ENCODE measurements around the gene LAPTM5. TPM values are rescaled to one million over a fixed set of nuclear protein-coding genes. Genes with fewer than 3 reads are reported as not detected.
A peak's percentile ranks its signal among the peaks of the same experiment; 100 is the strongest.

The LAPTM5 gene
- total and polyA plus RNA-seq, 2 donors: 88.6 to 364 TPM

- Histone ChIP-seq H3K4me1 (ENCODE audit: control insufficient read depth in 2 of 2, insufficient read depth in 2 of 2, low read length in 2 of 2) (peaks cover 57 to 96% of the 10 kb centered on the region in 2 donors), H3K36me3 (ENCODE audit: control insufficient read depth in 2 of 2, insufficient read depth in 2 of 2, low read length in 1 of 2) (peaks cover 8 to 9% of the 10 kb centered on the region in 2 donors), H3K4me3 (ENCODE audit: low read length in 2 of 2) (peak overlapping the region; percentile 61 to 87), H3K9me3 (ENCODE audit: control insufficient read depth in 2 of 2, insufficient read depth in 1 of 2, low read length in 1 of 2) (no peaks in the 10 kb centered on the region), H3K27me3 (ENCODE audit: control insufficient read depth in 2 of 2, insufficient read depth in 1 of 2, low read length in 1 of 2) (no peaks in the 10 kb centered on the region), H3K27ac (ENCODE audit: low read depth in 1 of 2, low read length in 1 of 2) (peak overlapping the region; percentile 93 to 95)
- DNase-seq (ENCODE audit: low read depth in 6 of 9, low spot score in 9 of 9): no peak
- WGBS: 82% methylated on average over 6 of the region's 6 CpGs
Measured at GRCh38 chr1:30755334-30755733, 2.2 kb downstream of the LAPTM5 start.

GRCh38 chr1:30754684-30755171 lies 2.8 kb downstream of the LAPTM5 start:
- peaks cover 8 to 10% of the 10 kb centered on the region in 2 donors for H3K36me3 ChIP-seq (ENCODE audit: control insufficient read depth in 2 of 2, insufficient read depth in 2 of 2, low read length in 1 of 2)
- peak overlapping the region; percentile 61 to 87 for H3K4me3 ChIP-seq (ENCODE audit: low read length in 2 of 2)
- no peaks in the 10 kb centered on the region for H3K9me3 ChIP-seq (ENCODE audit: control insufficient read depth in 2 of 2, insufficient read depth in 1 of 2, low read length in 1 of 2)
- no peaks in the 10 kb centered on the region for H3K27me3 ChIP-seq (ENCODE audit: control insufficient read depth in 2 of 2, insufficient read depth in 1 of 2, low read length in 1 of 2)
- DNase-seq (ENCODE audit: low read depth in 6 of 9, low spot score in 9 of 9): no peak
- WGBS: 83% methylated on average over 9 of the region's 9 CpGs
- peaks cover 57 to 96% of the 10 kb centered on the region in 2 donors for H3K4me1 ChIP-seq (ENCODE audit: control insufficient read depth in 2 of 2, insufficient read depth in 2 of 2, low read length in 2 of 2)
- H3K27ac ChIP-seq (ENCODE audit: low read depth in 1 of 2, low read length in 1 of 2): peak overlapping the region; percentile 2 to 95

GRCh38 chr1:30753660-30754123 lies 3.9 kb downstream of the LAPTM5 start:
- Histone ChIP-seq H3K27ac (ENCODE audit: low read depth in 1 of 2, low read length in 1 of 2) (peak overlapping the region; percentile 61 to 86), H3K4me1 (ENCODE audit: control insufficient read depth in 2 of 2, insufficient read depth in 2 of 2, low read length in 2 of 2) (peaks cover 58 to 96% of the 10 kb centered on the region in 2 donors), H3K4me3 (ENCODE audit: low read length in 2 of 2) (peak overlapping the region in 1 of 2 donors; percentile 18), H3K36me3 (ENCODE audit: control insufficient read depth in 2 of 2, insufficient read depth in 2 of 2, low read length in 1 of 2) (peaks cover 10 to 18% of the 10 kb centered on the region in 2 donors), H3K9me3 (ENCODE audit: control insufficient read depth in 2 of 2, insufficient read depth in 1 of 2, low read length in 1 of 2) (no peaks in the 10 kb centered on the region), H3K27me3 (ENCODE audit: control insufficient read depth in 2 of 2, insufficient read depth in 1 of 2, low read length in 1 of 2) (no peaks in the 10 kb centered on the region)
- WGBS: 57% methylated on average over 13 of the region's 13 CpGs
- DNase-seq (ENCODE audit: low read depth in 6 of 9, low spot score in 9 of 9): no peak

- Histone ChIP-seq H3K9me3 (ENCODE audit: control insufficient read depth in 2 of 2, insufficient read depth in 1 of 2, low read length in 1 of 2) (no peaks in the 10 kb centered on the region), H3K4me1 (ENCODE audit: control insufficient read depth in 2 of 2, insufficient read depth in 2 of 2, low read length in 2 of 2) (peaks cover 55 to 96% of the 10 kb centered on the region in 2 donors), H3K36me3 (ENCODE audit: control insufficient read depth in 2 of 2, insufficient read depth in 2 of 2, low read length in 1 of 2) (peaks cover 11 to 22% of the 10 kb centered on the region in 2 donors), H3K27ac (ENCODE audit: low read depth in 1 of 2, low read length in 1 of 2) (peak overlapping the region; percentile 20 to 33), H3K27me3 (ENCODE audit: control insufficient read depth in 2 of 2, insufficient read depth in 1 of 2, low read length in 1 of 2) (no peaks in the 10 kb centered on the region), H3K4me3 (ENCODE audit: low read length in 2 of 2) (peak overlapping the region in 1 of 2 donors; percentile 18)
- WGBS: 74% methylated on average over 3 of the region's 3 CpGs
- DNase-seq (ENCODE audit: low read depth in 6 of 9, low spot score in 9 of 9): no peak
Measured at GRCh38 chr1:30753118-30753517, 4.5 kb downstream of the LAPTM5 start.

- DNase-seq (ENCODE audit: low read depth in 6 of 9, low spot score in 9 of 9): no peak
- H3K4me3 ChIP-seq (ENCODE audit: low read length in 2 of 2): no peak overlapping the region
- no peak overlapping the region for H3K27ac ChIP-seq (ENCODE audit: low read depth in 1 of 2, low read length in 1 of 2)
Measured at GRCh38 chr1:30752651-30752908, 5.0 kb downstream of the LAPTM5 start.

GRCh38 chr1:30751830-30752650 lies 5.5 kb downstream of the LAPTM5 start:
- Histone ChIP-seq H3K27ac (ENCODE audit: low read depth in 1 of 2, low read length in 1 of 2) (peak overlapping the region; percentile 36 to 86), H3K27me3 (ENCODE audit: control insufficient read depth in 2 of 2, insufficient read depth in 1 of 2, low read length in 1 of 2) (no peaks in the 10 kb centered on the region), H3K36me3 (ENCODE audit: control insufficient read depth in 2 of 2, insufficient read depth in 2 of 2, low read length in 1 of 2) (peaks cover 11 to 30% of the 10 kb centered on the region in 2 donors), H3K4me1 (ENCODE audit: control insufficient read depth in 2 of 2, insufficient read depth in 2 of 2, low read length in 2 of 2) (peaks cover 62 to 98% of the 10 kb centered on the region in 2 donors), H3K9me3 (ENCODE audit: control insufficient read depth in 2 of 2, insufficient read depth in 1 of 2, low read length in 1 of 2) (no peaks in the 10 kb centered on the region), H3K4me3 (ENCODE audit: low read length in 2 of 2) (no peak overlapping the region)
- WGBS: 90% methylated on average over 8 of the region's 8 CpGs
- DNase-seq (ENCODE audit: low read depth in 6 of 9, low spot score in 9 of 9): no peak

More at GRCh38 chr1:30752651-30752908, 5.0 kb downstream of the LAPTM5 start:
- H3K4me1 ChIP-seq (ENCODE audit: control insufficient read depth in 2 of 2, insufficient read depth in 2 of 2, low read length in 2 of 2): peaks cover 57 to 97% of the 10 kb centered on the region in 2 donors
- H3K27me3 ChIP-seq (ENCODE audit: control insufficient read depth in 2 of 2, insufficient read depth in 1 of 2, low read length in 1 of 2): no peaks in the 10 kb centered on the region
- H3K36me3 ChIP-seq (ENCODE audit: control insufficient read depth in 2 of 2, insufficient read depth in 2 of 2, low read length in 1 of 2): peaks cover 11 to 27% of the 10 kb centered on the region in 2 donors
- whole genome bisulfite sequencing: 88% methylated on average over 9 of the region's 9 CpGs
- no peaks in the 10 kb centered on the region for H3K9me3 ChIP-seq (ENCODE audit: control insufficient read depth in 2 of 2, insufficient read depth in 1 of 2, low read length in 1 of 2)

- Histone ChIP-seq H3K27ac (ENCODE audit: low read depth in 1 of 2, low read length in 1 of 2) (peak overlapping the region; percentile 79 to 86), H3K36me3 (ENCODE audit: control insufficient read depth in 2 of 2, insufficient read depth in 2 of 2, low read length in 1 of 2) (peaks cover 11 to 30% of the 10 kb centered on the region in 2 donors), H3K4me3 (ENCODE audit: low read length in 2 of 2) (no peak overlapping the region), H3K9me3 (ENCODE audit: control insufficient read depth in 2 of 2, insufficient read depth in 1 of 2, low read length in 1 of 2) (no peaks in the 10 kb centered on the region), H3K27me3 (ENCODE audit: control insufficient read depth in 2 of 2, insufficient read depth in 1 of 2, low read length in 1 of 2) (no peaks in the 10 kb centered on the region), H3K4me1 (ENCODE audit: control insufficient read depth in 2 of 2, insufficient read depth in 2 of 2, low read length in 2 of 2) (peaks cover 74 to 98% of the 10 kb centered on the region in 2 donors)
- peak in 1 of 9 donors; percentile 52 for DNase-seq (ENCODE audit: low read depth in 6 of 9, low spot score in 9 of 9)
- WGBS: 63% methylated on average over 10 of the region's 10 CpGs
Measured at GRCh38 chr1:30750731-30751291, 6.8 kb downstream of the LAPTM5 start.

GRCh38 chr1:30749691-30750583 lies 7.6 kb downstream of the LAPTM5 start:
- Histone ChIP-seq H3K9me3 (ENCODE audit: control insufficient read depth in 2 of 2, insufficient read depth in 1 of 2, low read length in 1 of 2) (no peaks in the 10 kb centered on the region), H3K27me3 (ENCODE audit: control insufficient read depth in 2 of 2, insufficient read depth in 1 of 2, low read length in 1 of 2) (no peaks in the 10 kb centered on the region), H3K4me1 (ENCODE audit: control insufficient read depth in 2 of 2, insufficient read depth in 2 of 2, low read length in 2 of 2) (peaks cover 75 to 98% of the 10 kb centered on the region in 2 donors), H3K27ac (ENCODE audit: low read depth in 1 of 2, low read length in 1 of 2) (peak overlapping the region; percentile 79 to 86), H3K36me3 (ENCODE audit: control insufficient read depth in 2 of 2, insufficient read depth in 2 of 2, low read length in 1 of 2) (peaks cover 11 to 30% of the 10 kb centered on the region in 2 donors), H3K4me3 (ENCODE audit: low read length in 2 of 2) (no peak overlapping the region)
- 54% methylated on average over 23 of the region's 23 CpGs for WGBS
- peak in 4 of 9 donors; percentile 68 to 85 (median 72) for DNase-seq (ENCODE audit: low read depth in 6 of 9, low spot score in 9 of 9)
